NB4 (cell line): Measurements from ENCODE around the gene TC2N.

Source experiments
- POLR2A ChIP-seq: IDR thresholded peaks from 2 replicates; pipeline ENCODE4 v1.6.1; 2011; ENCODE audit warnings: mild to moderate bottlenecking; ENCODE audit not compliant: insufficient read length; ENCODE audit errors: extremely low read depth
- TF ChIP-seq, protein P1 (sequence below): IDR thresholded peaks from 2 replicates; pipeline ENCODE4 v1.6.1; 2011; ENCODE audit warnings: low read depth, low read length

DNA sequence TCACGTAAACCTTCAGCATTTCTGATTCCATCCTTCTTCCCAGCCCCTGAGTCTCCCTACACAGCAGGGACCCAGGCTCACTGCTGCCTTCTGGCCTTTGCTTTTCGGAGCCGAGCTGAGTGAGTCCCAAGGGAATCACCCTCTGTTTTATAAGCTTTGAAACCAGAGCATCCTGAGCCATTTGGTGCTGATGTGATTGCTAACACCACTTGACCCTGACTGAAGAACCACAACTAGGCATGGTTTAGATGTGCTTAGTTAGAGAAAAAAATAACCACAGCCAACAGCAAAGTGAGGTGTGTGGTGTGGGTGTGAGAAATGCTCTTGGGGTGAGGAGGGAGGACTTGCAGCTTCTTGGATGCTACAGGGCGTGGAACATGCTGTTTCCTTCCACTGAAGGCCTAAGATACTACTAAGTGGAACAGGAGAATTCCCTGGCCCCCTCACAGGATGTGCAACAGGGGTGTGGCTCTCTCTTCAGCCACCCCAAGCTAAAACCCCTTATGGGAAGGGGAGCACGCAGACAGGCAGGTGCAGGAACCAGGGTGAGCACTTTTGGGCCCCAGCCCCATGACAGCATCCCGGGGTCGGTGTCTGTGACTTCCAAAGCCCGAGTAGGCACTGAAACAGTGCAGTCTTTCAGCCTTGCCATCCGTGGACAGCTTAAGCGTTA lies at the start of gene TC2N:
- no peak for TF ChIP-seq POLR2A
- TF ChIP-seq, protein P1, sequence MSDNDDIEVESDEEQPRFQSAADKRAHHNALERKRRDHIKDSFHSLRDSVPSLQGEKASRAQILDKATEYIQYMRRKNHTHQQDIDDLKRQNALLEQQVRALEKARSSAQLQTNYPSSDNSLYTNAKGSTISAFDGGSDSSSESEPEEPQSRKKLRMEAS: no peak
